Mucosa of descending colon (tissue), 3 donors: ENCODE data around the gene ZNF200. TPM values are rescaled to one million over a fixed set of nuclear protein-coding genes. Genes with fewer than 3 reads are reported as not detected.

Experiments
- ATAC-seq: fragments of 200-7000 bp; cut with Tn5 transposase; one replicate; pipeline ENCODE4 v1.9.1; 2020; ENCODE audit warnings: mild to moderate bottlenecking, moderate library complexity
- DNase-seq, 3 donors: peaks; one replicate each; pipeline ENCODE4 v3.0.0-alpha.2; 2020
- H3K36me3 ChIP-seq: fragments of 200-600 bp; one replicate; pipeline ENCODE4 v1.8.0; 2021; ENCODE audit warnings: low read depth, mild to moderate bottlenecking
- H3K4me1 ChIP-seq: fragments of 200-600 bp; one replicate; pipeline ENCODE4 v1.8.0; 2021; ENCODE audit warnings: low read depth, mild to moderate bottlenecking
- H3K4me3 ChIP-seq: fragments of 200-600 bp; one replicate; pipeline ENCODE4 v1.8.0; 2021; ENCODE audit warnings: mild to moderate bottlenecking
- H3K9me3 ChIP-seq: fragments of 200-600 bp; one replicate; pipeline ENCODE4 v1.8.0; 2021; ENCODE audit warnings: mild to moderate bottlenecking
- intact Hi-C, 2 donors: fragments of 100-400 bp; cut with DNase I in 1 of 2; cut with micrococcal nuclease in 1 of 2; formaldehyde crosslinking; loops; one replicate each; pipeline versions ENCODE4 v1.11.0 to v1.11.1; 2022; cut with DNase I, micrococcal nuclease
- total RNA-seq, 3 donors: library from RNA; stranded (reverse); fragmentation: NEBNext Ultra II Directional in 2 of 3; extraction: Animal tissue kit (Norgen Biotek cat#: 25700) in 2 of 3; gene quantifications; one replicate each; pipeline versions ENCODE4 v1.2.1 to v1.2.4, GENCODE V29; 2021 to 2023
- TF ChIP-seq, protein P1 (sequence below): fragments of 200-600 bp; IDR thresholded peaks from one replicate; pipeline ENCODE4 v1.8.0; 2022; ENCODE audit warnings: antibody characterized with exemption, mild to moderate bottlenecking
- donor health status: DM: no; HTN: no; CAD: no; lungs with moderate emphysema.
- donor health status: DM: no; HTN: no; CAD: no.
- donor health status: DM: no; HTN: yes; CAD: no.

ZNF200 gene
- total RNA-seq, 3 donors from 2014 or later: 6.6 to 8.0 (median 8.0) TPM

DNA sequence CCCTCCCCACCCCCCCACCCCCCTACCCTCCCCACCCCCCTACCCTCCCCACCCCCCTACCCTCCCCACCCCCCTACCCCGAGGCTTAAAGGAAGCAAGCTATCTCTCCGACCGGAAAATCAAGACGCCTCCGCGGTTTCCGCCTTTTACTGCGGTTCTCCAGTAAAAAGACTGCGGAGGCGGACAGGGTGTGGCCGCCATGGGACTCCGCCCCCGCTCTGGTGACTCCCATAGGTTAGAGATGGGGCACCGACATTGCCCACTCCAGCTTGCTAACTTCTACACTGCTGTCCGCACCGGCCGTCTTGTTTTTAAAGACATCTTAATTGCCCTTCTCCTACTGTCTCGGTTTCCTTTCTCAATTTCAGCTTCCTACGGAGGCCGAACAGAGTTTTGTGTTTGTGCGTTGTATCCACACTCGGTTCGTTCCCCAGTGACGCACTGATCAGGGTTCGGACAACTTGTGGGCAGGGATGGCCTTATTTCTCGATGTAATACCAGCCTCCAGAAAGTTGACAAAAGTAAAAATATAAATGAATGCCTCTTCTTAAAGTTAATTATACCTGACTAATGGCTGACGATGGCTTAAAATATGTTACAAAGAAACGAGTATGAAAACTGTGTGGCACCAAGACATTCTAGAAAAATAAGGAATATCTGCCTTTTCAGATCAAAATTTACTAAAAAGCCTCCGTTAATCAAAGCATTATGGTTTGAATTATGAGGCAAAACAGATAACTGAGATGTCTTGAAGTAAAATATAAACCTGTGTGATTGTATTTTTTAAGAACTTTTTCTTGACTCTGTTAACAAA lies 1.1 kb upstream of the ZNF200 start:
- TF ChIP-seq, protein P1, sequence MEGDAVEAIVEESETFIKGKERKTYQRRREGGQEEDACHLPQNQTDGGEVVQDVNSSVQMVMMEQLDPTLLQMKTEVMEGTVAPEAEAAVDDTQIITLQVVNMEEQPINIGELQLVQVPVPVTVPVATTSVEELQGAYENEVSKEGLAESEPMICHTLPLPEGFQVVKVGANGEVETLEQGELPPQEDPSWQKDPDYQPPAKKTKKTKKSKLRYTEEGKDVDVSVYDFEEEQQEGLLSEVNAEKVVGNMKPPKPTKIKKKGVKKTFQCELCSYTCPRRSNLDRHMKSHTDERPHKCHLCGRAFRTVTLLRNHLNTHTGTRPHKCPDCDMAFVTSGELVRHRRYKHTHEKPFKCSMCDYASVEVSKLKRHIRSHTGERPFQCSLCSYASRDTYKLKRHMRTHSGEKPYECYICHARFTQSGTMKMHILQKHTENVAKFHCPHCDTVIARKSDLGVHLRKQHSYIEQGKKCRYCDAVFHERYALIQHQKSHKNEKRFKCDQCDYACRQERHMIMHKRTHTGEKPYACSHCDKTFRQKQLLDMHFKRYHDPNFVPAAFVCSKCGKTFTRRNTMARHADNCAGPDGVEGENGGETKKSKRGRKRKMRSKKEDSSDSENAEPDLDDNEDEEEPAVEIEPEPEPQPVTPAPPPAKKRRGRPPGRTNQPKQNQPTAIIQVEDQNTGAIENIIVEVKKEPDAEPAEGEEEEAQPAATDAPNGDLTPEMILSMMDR: no peak
- no peak for ATAC-seq
- Histone ChIP-seq H3K36me3 (peaks cover 8% of the 10 kb centered on the region), H3K9me3 (peaks cover 3% of the 10 kb centered on the region), H3K4me1 (peaks cover 8% of the 10 kb centered on the region), H3K4me3 (no peak overlapping the region)
- intact Hi-C loops: no loop called here
- peak; percentile 56 to 83 (median 60) for DNase-seq

- H3K36me3 ChIP-seq: peaks cover 13% of the 10 kb centered on the region
- ATAC-seq: no peak
- intact Hi-C loops: no loop called here
- TF ChIP-seq, protein P1: no peak
- H3K4me3 ChIP-seq: peak overlapping the region; percentile 81
- no peak for DNase-seq
- peaks cover 8% of the 10 kb centered on the region for H3K4me1 ChIP-seq
- H3K9me3 ChIP-seq: peaks cover 12% of the 10 kb centered on the region
Measured at GRCh38 chr16:3234543-3234856, 458 bp downstream of the ZNF200 start.

DNA sequence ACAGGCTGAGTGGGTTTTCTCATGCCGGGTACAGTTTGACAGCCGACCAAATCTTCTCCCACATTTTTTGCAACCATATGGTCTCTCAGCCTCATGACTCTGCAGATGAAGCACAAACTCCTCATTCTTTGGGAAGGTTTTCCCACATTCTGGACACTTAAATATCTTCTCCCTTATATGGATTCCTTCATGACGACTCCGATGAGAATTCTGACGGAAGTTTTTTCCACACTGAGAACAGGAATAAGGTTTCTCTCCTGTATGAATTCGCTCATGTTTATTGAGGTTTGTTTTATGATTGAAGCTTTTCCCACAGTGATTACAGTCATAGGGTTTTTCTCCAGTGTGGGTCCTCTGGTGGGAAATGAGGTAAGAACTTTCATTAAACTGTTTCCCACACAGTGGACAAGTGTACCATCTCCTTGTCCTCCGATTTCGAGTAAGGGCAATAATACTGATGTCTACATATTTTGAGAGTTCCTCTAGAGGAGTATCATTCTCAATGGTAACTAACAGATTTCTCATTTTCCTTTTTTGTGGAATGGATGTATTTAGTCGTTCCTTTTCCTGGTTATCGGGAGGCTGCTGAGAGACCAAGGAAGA lies 10.9 kb downstream of the ZNF200 start:
- TF ChIP-seq, protein P1: no peak
- ATAC-seq (no peak), DNase-seq (no peak)
- peaks cover 86% of the 10 kb centered on the region for H3K9me3 ChIP-seq
- no peak overlapping the region for H3K4me3 ChIP-seq
- H3K36me3 ChIP-seq: no peaks in the 10 kb centered on the region
- intact Hi-C loops: no loop called here
- H3K4me1 ChIP-seq: no peaks in the 10 kb centered on the region

- Histone ChIP-seq H3K4me1 (no peaks in the 10 kb centered on the region), H3K4me3 (no peak overlapping the region), H3K36me3 (no peaks in the 10 kb centered on the region), H3K9me3 (peaks cover 56% of the 10 kb centered on the region)
- DNase-seq (no peak), ATAC-seq (no peak)
- TF ChIP-seq, protein P1: no peak
- intact Hi-C loops: no loop called here
Measured at GRCh38 chr16:3220839-3221238, 14.1 kb downstream of the ZNF200 start.

- peaks cover 10% of the 10 kb centered on the region for H3K9me3 ChIP-seq
- no peaks in the 10 kb centered on the region for H3K4me1 ChIP-seq
- TF ChIP-seq, protein P1: no peak
- H3K36me3 ChIP-seq: no peaks in the 10 kb centered on the region
- DNase-seq: no peak
- no peak overlapping the region for H3K4me3 ChIP-seq
- no peak for ATAC-seq
- intact Hi-C loops: no loop called here
Measured at GRCh38 chr16:3216263-3216640, 18.7 kb downstream of the ZNF200 start.
